GM20431 (cell line): Measurements from ENCODE around the gene ZNHIT6.
"Not testable (repeated sequence)": the region's sequence is repeated elsewhere in the genome, so short reads cannot be mapped to it uniquely, and the experiment has no call there.

ENCODE experiments used
- in situ Hi-C: fragments of 300-500 bp; cut with MseI, MboI; formaldehyde crosslinking; loops from one replicate; pipeline ENCODE4 v1.15.0; 2020; ENCODE audit warnings: low sequenced_read_pairs; ENCODE audit not compliant: unreplicated experiment

Gene ZNHIT6

DNA sequence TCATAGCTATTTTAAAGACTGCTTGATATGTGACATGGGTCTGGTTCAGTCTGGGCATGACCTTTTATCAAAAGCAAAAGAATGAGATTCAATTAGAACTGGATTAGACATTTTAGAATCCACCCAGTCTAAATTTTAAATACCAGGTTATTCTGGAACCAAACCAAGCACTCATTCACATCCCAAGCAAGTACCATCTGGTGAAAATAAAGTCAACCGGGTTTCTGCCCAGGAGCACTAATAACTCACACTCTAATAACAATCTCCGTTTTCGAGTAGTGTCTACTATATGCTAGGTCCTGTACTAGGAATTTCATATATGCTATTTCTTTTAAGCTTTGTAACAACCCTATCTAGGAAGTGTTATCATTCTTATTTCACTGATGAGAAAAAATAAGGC is 30.6 kb downstream of the ZNHIT6 start:
- in situ Hi-C loops, result loop anchor here (25.0 kb wide), 1 partner anchor 365 kb away; no protein-coding TSS in a partner anchor

DNA sequence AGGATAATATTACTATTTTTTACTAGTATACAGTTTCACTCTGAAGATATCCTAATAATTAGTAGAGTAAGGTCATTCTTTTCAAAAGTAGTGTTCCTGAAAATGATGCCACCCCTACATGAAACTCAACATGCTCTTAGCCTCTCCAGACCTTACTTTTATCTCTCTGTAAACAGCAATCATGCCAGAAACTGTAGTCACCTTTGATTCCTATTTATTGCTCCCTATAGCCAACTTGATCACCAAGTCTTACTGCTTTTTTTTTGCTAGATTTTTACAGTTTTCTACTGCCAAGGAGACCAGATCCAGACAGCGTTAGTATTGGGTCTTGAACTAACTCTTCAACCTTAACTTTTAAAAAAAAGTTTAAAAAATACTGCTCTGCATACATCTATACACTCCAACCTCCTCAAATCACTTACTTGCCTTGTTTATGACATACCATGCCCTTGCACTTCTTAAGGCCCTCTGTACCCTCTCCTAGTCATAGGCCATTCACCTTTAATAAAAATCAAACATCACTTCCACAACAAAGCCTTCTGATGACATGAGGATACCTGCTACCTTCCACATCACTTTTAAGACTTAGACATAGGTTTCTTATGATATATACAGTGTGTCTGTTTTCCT is 36.1 kb downstream of the ZNHIT6 start:
- in situ Hi-C loops, result no loop called here

DNA sequence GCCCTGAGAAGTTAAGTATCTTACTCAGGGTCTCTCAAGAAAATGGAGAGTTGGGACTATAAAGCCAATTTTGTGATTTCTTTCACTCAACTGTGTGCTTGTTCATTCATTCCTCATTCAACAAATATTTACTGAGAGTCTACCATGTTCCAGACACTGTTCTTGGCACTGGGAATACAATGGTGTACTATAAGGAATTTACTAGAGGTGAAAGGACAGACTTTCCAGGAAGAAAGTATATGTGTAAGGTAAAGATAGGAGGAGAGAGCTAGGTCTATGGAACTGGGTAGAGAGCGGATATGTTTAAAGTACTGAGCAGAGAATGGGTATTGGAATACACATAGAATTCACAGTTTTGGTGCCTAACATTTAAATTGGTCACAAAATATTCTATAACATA is 42.3 kb downstream of the ZNHIT6 start:
- in situ Hi-C loops, result no loop called here

DNA sequence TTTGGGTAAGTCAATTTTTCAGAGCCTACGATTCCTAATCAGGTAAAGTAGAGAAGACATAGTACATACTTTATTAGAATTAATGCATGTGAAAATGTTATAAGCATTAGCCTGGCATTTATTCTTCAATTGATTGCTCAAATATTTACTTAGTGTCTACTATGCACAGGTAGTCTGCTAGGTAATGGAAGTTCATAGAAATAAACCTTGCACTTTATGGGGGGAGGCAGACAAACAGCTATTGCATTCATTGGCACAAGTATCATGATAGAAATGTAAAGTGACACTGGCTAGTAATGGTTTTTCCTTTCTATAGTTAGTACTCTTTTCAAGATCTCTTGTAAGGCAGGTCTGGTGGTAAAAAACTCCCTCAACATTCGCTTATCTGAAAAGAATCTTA is 44.9 kb downstream of the ZNHIT6 start:
- in situ Hi-C loops, result no loop called here

DNA sequence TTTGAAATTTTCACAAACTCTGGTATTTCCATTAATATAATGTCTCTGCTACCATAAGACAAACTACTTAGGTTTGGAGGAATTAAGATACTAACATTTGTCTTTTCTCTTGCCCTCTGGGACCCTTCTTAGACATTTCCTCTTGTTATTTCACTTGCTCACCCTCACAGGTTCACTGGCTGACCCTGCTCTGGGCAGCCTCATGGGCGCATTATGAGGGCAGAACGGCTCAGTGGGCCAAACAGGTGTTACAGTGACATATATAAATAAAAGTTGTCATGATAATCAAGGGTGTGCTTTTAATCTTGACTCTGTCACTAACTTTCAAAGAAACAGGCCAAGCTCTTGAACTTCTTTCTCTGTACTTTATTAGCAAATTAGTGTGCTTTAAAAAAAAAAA is 46.5 kb downstream of the ZNHIT6 start:
- in situ Hi-C loops, result no loop called here

DNA sequence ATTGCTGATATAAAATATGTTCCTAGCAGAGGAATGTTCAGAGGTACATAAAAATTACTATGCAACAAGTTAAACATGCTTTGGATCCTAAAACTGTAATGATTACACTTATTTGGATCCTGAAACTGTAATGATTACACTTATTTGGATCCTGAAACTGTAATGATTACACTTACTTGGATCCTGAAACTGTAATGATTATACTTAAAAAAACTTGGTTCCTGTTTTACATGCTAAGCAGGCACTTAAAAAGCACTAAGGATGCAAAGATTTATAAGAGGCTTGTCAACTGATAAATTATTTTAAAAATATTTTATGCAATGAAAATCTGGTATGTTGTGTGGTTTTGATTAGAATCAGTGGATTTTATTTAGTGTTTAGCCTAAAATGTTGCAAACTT is 47.7 kb downstream of the ZNHIT6 start:
- in situ Hi-C loops, result no loop called here

DNA sequence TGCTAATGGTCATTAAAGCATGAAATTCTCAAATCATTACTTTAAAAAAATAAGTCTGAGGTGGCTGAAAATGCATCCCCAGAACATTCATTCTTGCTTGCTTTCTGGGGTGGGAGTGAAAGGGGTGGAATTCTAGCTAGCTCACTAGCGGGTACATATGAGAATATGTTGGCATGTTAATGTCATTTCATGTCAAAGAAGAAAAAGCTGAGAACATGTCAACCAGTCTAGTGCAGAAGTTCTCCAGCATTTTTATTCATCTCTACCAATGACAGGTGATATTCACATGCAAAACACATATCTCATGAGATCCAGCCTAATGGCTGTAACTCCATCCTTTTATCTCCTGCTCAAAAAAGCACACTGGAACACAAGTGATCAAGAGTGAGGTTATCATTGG is 49.1 kb downstream of the ZNHIT6 start:
- in situ Hi-C loops, result no loop called here

DNA sequence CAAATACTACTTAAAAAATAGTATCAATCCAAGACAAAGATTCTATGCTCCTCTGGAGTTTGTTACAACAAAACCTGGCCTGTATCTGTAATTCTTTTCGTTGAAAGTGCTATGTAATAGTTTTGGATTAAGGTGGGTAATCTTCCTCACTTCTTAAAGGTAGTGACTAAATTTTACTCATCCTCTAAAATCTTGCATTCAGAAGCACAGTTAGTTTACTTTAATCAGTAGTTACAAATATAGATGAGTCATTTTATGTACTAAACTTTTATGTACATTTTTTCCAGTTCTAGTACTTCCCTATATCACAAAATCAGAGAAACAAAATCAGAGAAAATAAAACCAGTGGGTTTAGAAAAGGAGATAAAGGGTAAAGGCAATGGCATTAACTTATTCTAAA is 51.3 kb downstream of the ZNHIT6 start:
- in situ Hi-C loops, result no loop called here

DNA sequence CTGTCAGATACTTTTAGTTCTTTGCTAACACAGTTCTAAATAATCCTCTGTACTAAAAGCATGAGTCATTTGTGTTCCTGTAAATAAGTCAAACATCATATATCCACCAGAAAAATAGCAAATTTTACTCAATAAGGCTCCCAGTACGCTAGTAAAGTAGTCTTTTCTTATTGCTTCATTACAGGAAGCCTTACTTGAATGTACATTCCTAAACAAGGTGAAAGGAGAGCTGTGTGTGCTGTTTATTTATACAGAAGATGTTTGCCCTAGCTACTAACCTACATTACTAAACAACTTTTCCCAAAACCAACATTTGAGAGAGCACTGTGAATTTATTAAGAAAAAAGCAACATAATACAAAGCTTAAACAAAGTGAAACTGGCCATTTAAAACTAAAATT is 52.0 kb downstream of the ZNHIT6 start:
- in situ Hi-C loops, result no loop called here

DNA sequence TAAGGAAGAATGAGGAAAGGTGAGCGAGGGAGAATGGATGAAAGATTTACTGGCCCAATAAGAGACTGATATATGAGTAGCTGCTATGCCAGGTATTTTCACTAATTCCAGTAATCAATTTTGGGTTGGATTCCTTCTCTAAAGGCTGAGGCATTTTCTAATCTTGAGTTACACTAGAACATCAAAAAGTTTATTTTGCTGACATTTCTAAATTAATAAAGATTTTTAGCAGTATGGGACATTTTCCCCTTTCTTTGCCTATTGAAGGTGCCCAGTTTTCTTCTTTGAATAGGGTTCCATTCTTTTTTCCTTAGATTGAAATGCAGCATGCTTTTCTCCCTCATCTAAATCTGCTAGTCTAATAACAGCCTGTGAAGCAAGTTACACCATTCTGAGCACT is 52.9 kb downstream of the ZNHIT6 start:
- in situ Hi-C loops, result no loop called here

DNA sequence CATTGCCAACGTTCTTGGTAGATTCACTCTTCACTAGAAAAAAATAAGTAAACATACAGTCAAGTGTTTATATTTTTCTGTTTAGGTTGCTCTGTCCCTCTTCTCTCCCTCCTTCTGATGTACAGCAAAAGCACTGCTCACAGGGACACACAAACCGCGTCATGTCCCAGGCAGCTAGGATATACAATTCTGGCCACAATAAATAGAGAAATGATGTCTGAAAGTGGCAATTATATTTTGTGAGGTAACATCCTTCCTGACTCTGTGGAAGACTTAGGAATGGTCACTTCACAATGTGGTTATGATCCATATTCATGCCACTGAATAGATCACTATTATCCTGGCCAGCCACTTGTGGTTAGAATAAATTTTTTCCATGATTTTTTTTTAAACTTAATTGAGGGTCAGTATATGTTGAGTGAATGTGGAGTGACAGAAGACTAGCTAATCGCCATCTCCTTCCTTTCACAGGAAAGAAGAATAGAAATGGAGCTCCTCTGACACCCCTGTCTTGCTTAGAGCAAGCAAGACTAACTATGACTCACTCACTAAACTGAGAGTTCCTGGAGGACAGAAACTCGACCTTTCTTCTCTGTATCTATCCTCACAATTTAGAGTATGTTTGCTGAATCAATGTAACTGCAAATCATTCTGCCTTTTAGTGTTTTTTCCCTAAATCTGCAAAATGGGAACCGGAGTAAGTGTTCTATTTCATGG is 54.0 kb downstream of the ZNHIT6 start:
- in situ Hi-C loops, result no loop called here

DNA sequence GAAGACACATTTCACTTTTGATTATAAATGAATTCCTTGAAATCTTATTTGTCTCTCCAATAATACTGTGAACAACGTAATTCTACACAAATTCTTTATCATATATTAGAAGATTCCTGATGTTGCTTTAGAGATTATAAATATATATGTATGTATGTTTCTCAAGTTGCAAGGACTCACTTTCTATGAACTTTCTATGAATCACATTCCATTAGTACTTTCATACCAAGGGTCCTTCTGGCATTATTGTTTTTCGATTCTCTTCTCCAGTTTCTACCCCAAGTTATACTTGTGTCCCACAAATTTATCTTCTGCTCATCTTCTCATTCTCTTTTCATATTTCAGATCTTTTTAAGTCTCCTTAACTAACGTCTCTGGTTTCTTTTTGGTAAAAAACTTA is 55.9 kb downstream of the ZNHIT6 start:
- in situ Hi-C loops, result no loop called here

DNA sequence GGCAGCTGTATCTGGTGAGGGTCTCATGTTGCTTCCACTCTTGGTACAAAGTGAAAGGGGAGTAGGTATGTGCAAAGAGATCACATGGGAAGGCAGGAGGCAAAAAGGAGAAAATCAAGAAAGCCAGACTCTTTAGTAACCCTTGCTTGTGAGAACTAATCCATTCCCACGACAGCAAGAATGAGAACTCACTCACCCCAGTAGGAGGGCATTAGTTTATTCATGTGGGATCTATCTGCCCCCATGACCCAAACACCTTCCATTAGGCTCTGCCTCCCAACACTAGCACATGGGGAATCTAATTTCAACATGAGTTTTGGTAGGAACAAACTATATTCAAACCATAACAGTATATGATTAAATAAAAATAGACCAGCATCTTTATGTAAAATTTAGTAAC is 57.6 kb downstream of the ZNHIT6 start:
- in situ Hi-C loops, result no loop called here

DNA sequence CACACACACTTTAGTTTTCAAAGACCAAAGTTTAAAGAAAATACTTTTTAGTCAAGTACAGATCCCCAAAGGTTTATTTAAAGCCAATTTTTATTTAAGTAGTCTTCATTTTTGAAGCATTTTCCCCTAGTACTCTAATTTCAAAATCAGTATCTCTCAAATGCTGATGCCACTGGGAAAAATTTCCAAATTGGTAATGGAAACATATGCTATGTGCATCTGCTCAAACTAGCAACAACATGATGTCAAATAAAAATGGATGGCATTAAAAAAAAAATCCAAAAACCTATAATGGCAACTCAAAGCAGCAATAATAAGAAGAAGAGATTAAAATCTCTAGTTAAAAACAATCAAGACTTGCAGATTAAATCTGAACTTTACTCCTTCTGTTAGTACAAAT is 58.6 kb downstream of the ZNHIT6 start:
- in situ Hi-C loops, result no loop called here

DNA sequence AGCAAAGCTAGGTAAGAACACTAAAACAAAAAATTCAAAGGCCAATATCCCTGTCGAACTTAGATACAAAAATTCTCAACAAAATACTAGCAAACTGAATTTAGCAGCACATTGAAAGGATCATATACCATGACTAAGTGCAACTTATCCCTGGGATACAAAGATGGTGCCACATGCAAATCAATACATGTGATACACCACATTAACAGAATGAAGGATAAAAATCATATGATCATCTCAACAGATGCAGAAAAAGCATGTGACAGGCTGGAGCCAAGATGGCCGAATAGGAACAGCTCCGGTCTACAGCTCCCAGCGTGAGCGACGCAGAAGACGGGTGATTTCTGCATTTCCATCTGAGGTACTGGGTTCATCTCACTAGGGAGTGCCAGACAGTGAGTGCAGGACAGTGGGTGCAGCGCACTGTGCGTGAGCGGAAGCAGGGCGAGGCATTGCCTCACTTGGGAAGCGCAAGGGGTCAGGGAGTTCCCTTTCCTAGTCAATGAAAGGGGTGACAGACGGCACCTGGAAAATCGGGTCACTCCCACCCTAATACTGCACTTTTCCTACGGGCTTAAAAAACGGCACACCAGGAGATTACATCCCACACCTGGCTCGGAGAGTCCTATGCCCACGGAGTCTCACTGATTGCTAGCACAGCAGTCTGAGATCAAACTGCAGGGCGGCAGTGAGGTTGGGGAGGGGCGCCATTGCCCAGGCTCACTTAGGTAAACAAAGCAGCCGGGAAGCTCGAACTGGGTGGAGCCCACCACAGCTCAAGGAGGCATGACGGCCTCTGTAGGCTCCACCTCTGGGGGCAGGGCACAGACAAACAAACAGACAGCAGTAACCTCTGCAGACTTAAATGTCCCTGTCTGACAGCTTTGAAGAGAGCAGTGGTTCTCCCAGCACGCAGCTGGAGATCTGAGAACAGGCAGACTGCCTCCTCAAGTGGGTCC is 66.4 kb downstream of the ZNHIT6 start:
- in situ Hi-C loops, result not testable (repeated sequence)

DNA sequence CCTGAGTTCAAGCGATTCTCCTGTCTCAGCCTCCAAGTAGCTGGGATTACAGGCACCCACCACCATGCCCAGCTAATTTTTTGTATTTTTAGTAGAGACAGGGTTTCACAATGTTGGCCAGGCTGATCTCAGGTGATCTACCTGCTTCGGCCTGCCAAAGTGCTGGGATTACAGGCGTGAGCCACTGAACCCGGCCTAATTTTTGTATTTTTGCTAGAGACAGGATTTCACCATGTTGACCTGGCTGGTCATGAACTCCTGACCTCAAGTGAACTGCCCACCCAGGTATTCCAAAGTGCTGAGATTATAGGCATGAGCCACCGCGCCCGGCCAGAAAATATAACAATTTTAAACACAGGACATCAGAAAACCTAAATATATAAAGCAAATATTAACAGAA is 68.3 kb downstream of the ZNHIT6 start:
- in situ Hi-C loops, result not testable (repeated sequence)

DNA sequence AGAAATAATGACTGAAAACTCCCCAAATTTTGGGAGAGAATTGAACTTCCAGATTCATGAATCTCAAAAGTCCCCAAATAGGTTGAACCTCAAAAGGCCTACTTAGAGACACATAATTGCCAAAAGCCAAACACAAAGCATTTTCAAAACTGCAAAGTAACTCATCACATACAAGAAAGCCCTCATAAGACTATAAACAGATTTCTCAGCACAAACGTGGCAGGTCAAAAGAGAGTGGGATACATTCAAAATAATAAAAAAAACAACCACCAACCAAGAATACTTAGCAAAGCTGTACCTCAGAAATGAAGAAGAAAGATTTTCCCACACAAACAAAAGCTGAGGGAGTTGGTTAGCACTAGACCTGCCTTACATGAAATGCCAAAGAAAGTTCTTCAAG is 69.8 kb downstream of the ZNHIT6 start:
- in situ Hi-C loops, result no loop called here

DNA sequence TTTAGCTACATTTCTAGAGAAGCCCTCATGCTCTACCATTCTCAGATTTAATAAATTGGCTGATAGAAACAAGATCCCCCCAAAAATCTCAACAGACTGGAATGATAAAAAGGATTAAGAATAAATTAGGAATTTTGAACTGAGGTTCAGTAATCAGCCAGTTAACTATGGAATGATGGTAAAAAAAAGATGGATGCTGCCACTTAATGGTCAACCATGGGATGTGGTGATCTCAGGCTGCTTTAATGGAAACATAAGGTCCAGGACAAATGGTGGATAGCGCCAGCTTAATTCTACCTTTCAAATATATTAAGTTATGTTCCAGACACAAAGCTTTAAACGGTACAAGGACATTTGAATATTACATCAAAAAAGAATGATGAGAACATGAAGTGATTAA is 77.7 kb downstream of the ZNHIT6 start:
- in situ Hi-C loops, result no loop called here

DNA sequence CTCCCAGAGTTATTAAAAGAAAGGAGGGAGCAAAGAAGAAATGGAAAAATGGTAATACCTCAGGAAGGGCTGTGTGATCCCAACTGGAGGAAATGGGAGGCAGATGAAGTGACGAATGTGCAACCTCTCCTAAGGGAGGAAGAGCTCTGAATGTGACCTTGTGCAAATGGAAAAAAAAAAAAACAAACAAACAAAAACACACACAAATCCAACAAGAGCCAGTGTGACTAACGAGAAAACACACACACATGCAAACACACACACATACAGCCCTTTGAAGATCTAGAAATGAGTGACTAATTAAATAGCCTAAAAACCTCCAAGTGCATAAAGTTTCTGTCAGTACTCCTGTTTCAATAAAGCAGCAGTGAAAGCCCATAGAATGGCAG is 78.7 kb downstream of the ZNHIT6 start:
- in situ Hi-C loops, result no loop called here

DNA sequence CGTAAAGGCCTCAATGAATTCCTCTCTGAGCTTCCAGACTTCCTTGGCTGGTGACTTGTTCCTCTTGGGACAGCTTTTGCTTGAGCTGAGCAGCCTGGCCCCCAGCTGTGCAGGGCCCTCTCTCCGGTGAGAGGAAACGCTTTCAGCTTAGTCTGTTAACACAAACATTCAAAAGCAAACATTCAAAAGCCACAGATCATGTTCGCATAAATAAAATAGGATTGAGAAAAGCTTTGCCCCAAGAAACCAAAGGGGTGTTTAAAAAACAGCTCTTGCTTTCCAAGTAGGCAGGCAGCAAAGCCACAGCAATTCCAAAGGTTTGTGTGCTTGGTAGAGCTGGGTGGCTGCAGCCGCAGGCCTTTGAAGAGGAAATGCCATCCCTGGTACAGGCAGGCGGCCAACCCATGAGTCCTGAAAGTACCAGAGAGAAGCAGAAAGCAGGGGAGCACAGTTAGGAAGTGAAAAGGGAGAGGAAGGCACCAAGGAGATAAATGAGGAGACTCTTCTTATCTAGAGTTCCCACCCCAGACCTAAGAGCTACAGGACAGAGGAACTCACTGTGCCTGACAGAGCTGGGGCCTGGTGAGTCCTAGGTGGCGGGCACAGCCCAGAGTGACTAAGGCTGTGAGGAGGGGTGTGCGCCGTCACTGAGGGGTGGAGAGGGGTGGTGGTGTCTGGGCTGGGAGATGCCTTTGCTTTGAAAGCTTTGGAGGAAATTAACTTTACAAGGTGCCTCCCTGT is 79.3 kb downstream of the ZNHIT6 start:
- in situ Hi-C loops, result no loop called here
